Measurements from ENCODE around the gene INSIG2. TPM values are rescaled to one million over a fixed set of nuclear protein-coding genes. Genes with fewer than 3 reads are reported as not detected.

INSIG2 gene
- total RNA-seq, 3 donors from 2014 or later (not counting 1 experiment from before 2014, with no cell fraction given): 9.5 to 20.5 (median 13.9) TPM

DNA sequence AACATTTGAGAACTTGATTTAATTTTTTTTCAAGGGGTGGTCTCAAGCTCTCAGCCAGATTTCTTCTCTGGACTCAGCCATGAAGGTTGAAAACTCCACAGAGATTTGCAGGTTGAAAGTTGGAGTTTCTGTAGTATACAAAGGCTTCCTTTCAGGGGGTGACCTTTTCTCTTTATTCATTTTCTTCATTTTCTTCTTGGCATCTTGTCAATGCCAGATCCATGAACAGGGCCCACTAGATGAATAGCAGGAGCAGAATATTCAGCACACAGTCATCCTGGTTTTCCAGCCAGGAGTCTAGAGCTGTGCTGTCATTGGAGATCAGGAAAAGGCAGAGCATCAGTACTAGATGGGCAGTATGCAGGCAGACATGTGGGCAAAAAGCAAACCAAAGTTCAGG, 62.0 kb downstream of the INSIG2 start:
- no peaks in the 10 kb centered on the region for H3K9me3 Mint-ChIP-seq
- H3K27ac ChIP-seq (ENCODE audit: low read length): no peak overlapping the region
- intact Hi-C loops (cut with micrococcal nuclease): no loop called here
- H3K4me1 ChIP-seq (ENCODE audit: control insufficient read depth, insufficient read depth, low read length): no peaks in the 10 kb centered on the region
- no peaks in the 10 kb centered on the region for H3K27me3 ChIP-seq (ENCODE audit: control insufficient read depth, insufficient read depth, low read length)
- H3K4me3 ChIP-seq (ENCODE audit: low read length): no peak overlapping the region
- no peak overlapping the region for H3K4me3 Mint-ChIP-seq
- no peak overlapping the region for H3K27ac Mint-ChIP-seq
- peaks cover 17 to 40% of the 10 kb centered on the region in 2 donors for H3K27me3 Mint-ChIP-seq (ENCODE audit: low read depth in 2 of 2)
- no peaks in the 10 kb centered on the region for H3K4me1 Mint-ChIP-seq
- H3K36me3 Mint-ChIP-seq: no peaks in the 10 kb centered on the region
- TF ChIP-seq, protein P1, sequence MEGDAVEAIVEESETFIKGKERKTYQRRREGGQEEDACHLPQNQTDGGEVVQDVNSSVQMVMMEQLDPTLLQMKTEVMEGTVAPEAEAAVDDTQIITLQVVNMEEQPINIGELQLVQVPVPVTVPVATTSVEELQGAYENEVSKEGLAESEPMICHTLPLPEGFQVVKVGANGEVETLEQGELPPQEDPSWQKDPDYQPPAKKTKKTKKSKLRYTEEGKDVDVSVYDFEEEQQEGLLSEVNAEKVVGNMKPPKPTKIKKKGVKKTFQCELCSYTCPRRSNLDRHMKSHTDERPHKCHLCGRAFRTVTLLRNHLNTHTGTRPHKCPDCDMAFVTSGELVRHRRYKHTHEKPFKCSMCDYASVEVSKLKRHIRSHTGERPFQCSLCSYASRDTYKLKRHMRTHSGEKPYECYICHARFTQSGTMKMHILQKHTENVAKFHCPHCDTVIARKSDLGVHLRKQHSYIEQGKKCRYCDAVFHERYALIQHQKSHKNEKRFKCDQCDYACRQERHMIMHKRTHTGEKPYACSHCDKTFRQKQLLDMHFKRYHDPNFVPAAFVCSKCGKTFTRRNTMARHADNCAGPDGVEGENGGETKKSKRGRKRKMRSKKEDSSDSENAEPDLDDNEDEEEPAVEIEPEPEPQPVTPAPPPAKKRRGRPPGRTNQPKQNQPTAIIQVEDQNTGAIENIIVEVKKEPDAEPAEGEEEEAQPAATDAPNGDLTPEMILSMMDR (IDR thresholded peaks at IDR 0.05): no peak
- H3K36me3 ChIP-seq (ENCODE audit: control insufficient read depth, insufficient read depth, low read length): no peaks in the 10 kb centered on the region
- ATAC-seq (no peak), DNase-seq (no peak)
- H3K9me3 ChIP-seq (ENCODE audit: control insufficient read depth, insufficient read depth, low read length): no peaks in the 10 kb centered on the region

DNA sequence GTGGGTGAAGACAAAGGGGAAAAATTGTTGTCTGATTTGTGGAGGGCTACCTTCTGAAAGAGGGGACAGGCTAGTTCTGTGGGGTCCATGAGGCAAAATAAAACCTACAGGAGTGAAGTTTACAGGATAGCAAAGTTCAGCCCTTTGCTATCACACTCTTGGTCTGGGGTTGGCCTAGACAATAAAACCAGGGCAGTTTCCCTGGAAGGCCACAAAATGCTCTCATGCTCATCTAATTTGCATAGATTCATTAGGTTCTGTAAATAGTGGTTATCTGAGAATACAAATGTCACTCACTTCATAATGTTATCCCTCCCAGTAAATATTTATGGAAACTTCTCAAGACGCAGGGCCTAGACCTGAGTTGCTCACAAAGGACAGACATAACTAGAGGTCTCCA, 63.6 kb downstream of the INSIG2 start:
- Histone ChIP-seq H3K4me1 (ENCODE audit: control insufficient read depth, insufficient read depth, low read length) (no peaks in the 10 kb centered on the region), H3K9me3 (ENCODE audit: control insufficient read depth, insufficient read depth, low read length) (no peaks in the 10 kb centered on the region), H3K36me3 (ENCODE audit: control insufficient read depth, insufficient read depth, low read length) (no peaks in the 10 kb centered on the region), H3K27ac (ENCODE audit: low read length) (no peak overlapping the region), H3K27me3 (ENCODE audit: control insufficient read depth, insufficient read depth, low read length) (peaks cover 2% of the 10 kb centered on the region), H3K4me3 (ENCODE audit: low read length) (no peak overlapping the region)
- WGBS (ENCODE audit: insufficient coverage): 89% methylated on average over 1 of the region's 1 CpG
- Mint-ChIP-seq H3K9me3 (peaks cover 0 to 2% of the 10 kb centered on the region in 2 donors), H3K27ac (no peak overlapping the region), H3K4me1 (no peaks in the 10 kb centered on the region), H3K36me3 (peaks cover 7% of the 10 kb centered on the region), H3K27me3 (ENCODE audit: low read depth in 2 of 2) (peaks cover 18 to 42% of the 10 kb centered on the region in 2 donors), H3K4me3 (no peak overlapping the region)
- ATAC-seq (no peak), DNase-seq (no peak)
- intact Hi-C loops (cut with micrococcal nuclease): no loop called here
- TF ChIP-seq, protein P1 (IDR thresholded peaks at IDR 0.05): no peak

DNA sequence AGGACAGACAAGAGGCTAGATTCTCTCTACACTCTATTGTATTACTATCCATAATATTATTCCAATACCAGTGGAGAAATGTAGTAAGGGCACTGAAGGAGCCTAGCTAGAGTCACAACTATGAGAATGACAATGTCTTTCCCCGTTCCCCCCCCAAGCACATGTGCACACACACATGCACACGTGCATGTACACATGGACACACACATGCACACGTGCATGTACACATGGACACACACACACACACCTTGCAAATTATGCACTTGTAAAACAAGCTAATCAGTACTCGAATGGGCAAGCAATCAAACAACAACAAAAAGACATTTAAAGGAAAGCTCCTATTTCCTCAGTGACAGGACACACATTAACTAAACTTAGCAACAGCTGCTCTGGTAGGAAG, 65.2 kb downstream of the INSIG2 start:
- H3K9me3 ChIP-seq (ENCODE audit: control insufficient read depth, insufficient read depth, low read length): no peaks in the 10 kb centered on the region

DNA sequence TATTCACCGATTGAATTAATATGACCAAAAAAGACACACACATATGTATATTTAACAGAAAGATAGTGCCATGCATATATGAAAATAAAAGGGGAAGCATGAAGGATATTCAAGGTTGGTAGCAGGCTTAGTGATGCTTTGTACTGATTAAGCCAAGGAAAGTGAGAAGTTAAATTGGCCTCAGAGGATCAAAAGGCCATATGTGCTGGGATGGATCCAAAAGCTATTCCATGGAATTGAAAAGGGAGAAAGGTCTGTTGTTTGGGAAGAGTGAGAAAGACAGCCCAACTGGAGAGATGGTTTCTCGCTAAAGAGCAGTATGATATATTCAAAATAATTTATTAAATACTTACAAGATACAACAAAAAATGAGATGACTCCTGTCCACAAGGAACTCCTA, 65.9 kb downstream of the INSIG2 start:
- no CpG with 5 or more reads among the region's 2 CpGs for WGBS (ENCODE audit: insufficient coverage)
- Mint-ChIP-seq H3K9me3 (peaks cover 0 to 7% of the 10 kb centered on the region in 2 donors), H3K27me3 (ENCODE audit: low read depth in 2 of 2) (peaks cover 24 to 62% of the 10 kb centered on the region in 2 donors), H3K4me1 (no peaks in the 10 kb centered on the region), H3K36me3 (peaks cover 7% of the 10 kb centered on the region), H3K4me3 (no peak overlapping the region), H3K27ac (no peak overlapping the region)
- Histone ChIP-seq H3K36me3 (ENCODE audit: control insufficient read depth, insufficient read depth, low read length) (no peaks in the 10 kb centered on the region), H3K9me3 (ENCODE audit: control insufficient read depth, insufficient read depth, low read length) (no peaks in the 10 kb centered on the region), H3K27me3 (ENCODE audit: control insufficient read depth, insufficient read depth, low read length) (peaks cover 5% of the 10 kb centered on the region), H3K27ac (ENCODE audit: low read length) (no peak overlapping the region), H3K4me3 (ENCODE audit: low read length) (no peak overlapping the region), H3K4me1 (ENCODE audit: control insufficient read depth, insufficient read depth, low read length) (no peaks in the 10 kb centered on the region)
- TF ChIP-seq, protein P1 (IDR thresholded peaks at IDR 0.05): no peak
- DNase-seq: no peak
- no peak for ATAC-seq
- intact Hi-C loops (cut with micrococcal nuclease): no loop called here

More for the DNA sequence above, 65.2 kb downstream of the INSIG2 start:
- Mint-ChIP-seq H3K27me3 (ENCODE audit: low read depth in 2 of 2) (peaks cover 24 to 54% of the 10 kb centered on the region in 2 donors), H3K4me3 (no peak overlapping the region), H3K4me1 (no peaks in the 10 kb centered on the region), H3K36me3 (peaks cover 7% of the 10 kb centered on the region), H3K27ac (no peak overlapping the region), H3K9me3 (peaks cover 0 to 7% of the 10 kb centered on the region in 2 donors)
- no peak for DNase-seq
- Histone ChIP-seq H3K36me3 (ENCODE audit: control insufficient read depth, insufficient read depth, low read length) (no peaks in the 10 kb centered on the region), H3K4me3 (ENCODE audit: low read length) (no peak overlapping the region), H3K4me1 (ENCODE audit: control insufficient read depth, insufficient read depth, low read length) (no peaks in the 10 kb centered on the region), H3K27me3 (ENCODE audit: control insufficient read depth, insufficient read depth, low read length) (peaks cover 5% of the 10 kb centered on the region), H3K27ac (ENCODE audit: low read length) (no peak overlapping the region)
- intact Hi-C loops (cut with micrococcal nuclease): no loop called here
- no peak for ATAC-seq
- TF ChIP-seq, protein P1 (IDR thresholded peaks at IDR 0.05): no peak
- WGBS (ENCODE audit: insufficient coverage): 65% methylated on average over 4 of the region's 4 CpGs
